ENCODE results near the gene SBDS.
"Not testable (repeated sequence)": the region's sequence is repeated elsewhere in the genome, so short reads cannot be mapped to it uniquely, and the experiment has no call there.

- TF ChIP-seq, protein P1, sequence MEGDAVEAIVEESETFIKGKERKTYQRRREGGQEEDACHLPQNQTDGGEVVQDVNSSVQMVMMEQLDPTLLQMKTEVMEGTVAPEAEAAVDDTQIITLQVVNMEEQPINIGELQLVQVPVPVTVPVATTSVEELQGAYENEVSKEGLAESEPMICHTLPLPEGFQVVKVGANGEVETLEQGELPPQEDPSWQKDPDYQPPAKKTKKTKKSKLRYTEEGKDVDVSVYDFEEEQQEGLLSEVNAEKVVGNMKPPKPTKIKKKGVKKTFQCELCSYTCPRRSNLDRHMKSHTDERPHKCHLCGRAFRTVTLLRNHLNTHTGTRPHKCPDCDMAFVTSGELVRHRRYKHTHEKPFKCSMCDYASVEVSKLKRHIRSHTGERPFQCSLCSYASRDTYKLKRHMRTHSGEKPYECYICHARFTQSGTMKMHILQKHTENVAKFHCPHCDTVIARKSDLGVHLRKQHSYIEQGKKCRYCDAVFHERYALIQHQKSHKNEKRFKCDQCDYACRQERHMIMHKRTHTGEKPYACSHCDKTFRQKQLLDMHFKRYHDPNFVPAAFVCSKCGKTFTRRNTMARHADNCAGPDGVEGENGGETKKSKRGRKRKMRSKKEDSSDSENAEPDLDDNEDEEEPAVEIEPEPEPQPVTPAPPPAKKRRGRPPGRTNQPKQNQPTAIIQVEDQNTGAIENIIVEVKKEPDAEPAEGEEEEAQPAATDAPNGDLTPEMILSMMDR (conservative IDR thresholded peaks at IDR 0.05; ENCODE audit: low read length), result not testable (repeated sequence)
- TF ChIP-seq EZH2phosphoT487 (IDR thresholded peaks at IDR 0.05; ENCODE audit: borderline replicate concordance, low read depth, low read length), result not testable (repeated sequence)
Observed at GRCh38 chr7:66994051-66994450, 1.3 kb downstream of the SBDS start.

Data from OCI-LY7 (cell line).